HCT116 (cell line): ENCODE measurements around the gene SUGP2. TPM values are rescaled to one million over a fixed set of nuclear protein-coding genes. Genes with fewer than 3 reads are reported as not detected.

ENCODE experiments used
- ATAC-seq: fragments of 200-7000 bp; cut with Tn5 transposase; 2 replicates; pipeline ENCODE4 v1.9.1; 2020; ENCODE audit warnings: mild to moderate bottlenecking, moderate library complexity
- BruUV-seq: library from RNA; stranded (reverse); fragments of 400-500 nt; replicated peaks from 2 replicates; lab custom pipeline; 2021; lab: Mats Ljungman, UMichigan
- CTCF ChIA-PET: fragments of 300-600 bp; sonication (Branson Sonifier 250); formaldehyde crosslinking; loops from one replicate; lab custom pipeline; 2021; ENCODE audit warnings: antibody characterized with exemption; lab: Charles Lee
- POLR2A ChIA-PET: fragments of 300-600, 350-600 bp; sonication (Branson Sonifier 250); formaldehyde crosslinking; loops from one replicate; lab custom pipeline; 2021; ENCODE audit warnings: antibody characterized with exemption; lab: Charles Lee
- RAD21 ChIA-PET, 2 experiments: fragments of 300-600 bp; sonication (Branson Sonifier 250); formaldehyde crosslinking; loops; one replicate each; lab custom pipeline; 2023; ENCODE audit warnings: low total read pairs in 2 of 2; ENCODE audit not compliant: uncharacterized antibody in 2 of 2, unreplicated experiment in 2 of 2, low non-redundant PET in 1 of 2; lab: Charles Lee
- DNase-seq: peaks from one replicate; pipeline ENCODE4 v3.0.0-alpha.2; 2010; ENCODE audit warnings: low read depth, low spot score
- H2AFZ ChIP-seq: fragments of 200-600 bp; shearing (Covaris generic), sonication (generic); 2 replicates; pipeline ENCODE4 v1.6.1; 2017; ENCODE audit warnings: low read depth, mixed run types, mixed read lengths, antibody characterized with exemption, low read length; ENCODE audit not compliant: poor library complexity, severe bottlenecking
- H3K27ac ChIP-seq: 2 replicates; pipeline ENCODE4 v1.5.1; 2012; ENCODE audit warnings: low read depth, low read length
- H3K27me3 ChIP-seq: fragments of 200-600 bp; sonication (generic); 2 replicates; pipeline ENCODE4 v1.6.1; 2016; ENCODE audit warnings: mixed run types, low read length, mixed read lengths; ENCODE audit not compliant: insufficient read depth
- H3K36me3 ChIP-seq, 2 experiments: fragments of 200-500 bp in 1 of 2; fragments of 200-600 bp in 1 of 2; sonication (Bioruptor generic) in 1 of 2; sonication (generic) in 1 of 2; 2 replicates each; pipeline versions ENCODE4 v1.5.1 to v1.6.1; 2014 to 2016; ENCODE audit warnings: low read length in 2 of 2, inconsistent platforms in 1 of 2, mixed read lengths in 1 of 2, mixed run types in 1 of 2; ENCODE audit not compliant: insufficient read depth in 2 of 2, control insufficient read depth in 1 of 2
- H3K4me1 ChIP-seq, 2 experiments: fragments of 200-600 bp in 1 of 2; sonication (generic) in 1 of 2; 2 replicates each; pipeline versions ENCODE4 v1.5.1 to v1.6.1; 2012 to 2017; ENCODE audit warnings: low read length in 2 of 2, inconsistent platforms in 1 of 2, mild to moderate bottlenecking in 1 of 2, mixed read lengths in 1 of 2, mixed run types in 1 of 2, moderate library complexity in 1 of 2; ENCODE audit not compliant: insufficient read depth in 2 of 2, control insufficient read depth in 1 of 2
- H3K4me2 ChIP-seq: fragments of 200-600 bp; sonication (generic); 2 replicates; pipeline ENCODE4 v1.6.1; 2017; ENCODE audit warnings: mixed run types, low read length, mixed read lengths
- H3K4me3 ChIP-seq, 2 experiments: fragments of 200-600 bp in 1 of 2; sonication (generic) in 1 of 2; replicated peaks in 1 of 2; 2 replicates each; pipeline ENCODE4 v1.5.1; 2011 to 2016; ENCODE audit warnings: low read length in 2 of 2, control low read depth in 1 of 2, low read depth in 1 of 2, mild to moderate bottlenecking in 1 of 2, mixed read lengths in 1 of 2, mixed run types in 1 of 2
- H3K79me2 ChIP-seq: fragments of 200-600 bp; sonication (generic); 2 replicates; pipeline ENCODE4 v1.6.1; 2017; ENCODE audit warnings: mild to moderate bottlenecking, mixed run types, low read length, moderate library complexity, mixed read lengths; ENCODE audit not compliant: insufficient read depth
- H3K9ac ChIP-seq: fragments of 200-600 bp; sonication (generic); 2 replicates; pipeline ENCODE4 v1.6.1; 2016; ENCODE audit warnings: low read length, mixed read lengths
- H3K9me2 ChIP-seq: fragments of 200-600 bp; sonication (generic), shearing (Covaris generic); 2 replicates; pipeline ENCODE4 v1.6.1; 2017; ENCODE audit warnings: mixed run types, mild to moderate bottlenecking, moderate library complexity; ENCODE audit not compliant: insufficient read depth
- H3K9me3 ChIP-seq, 2 experiments: fragments of 200-500 bp in 1 of 2; fragments of 200-600 bp in 1 of 2; sonication (Bioruptor generic) in 1 of 2; sonication (generic) in 1 of 2; 2 replicates each; pipeline ENCODE4 v1.6.1; 2014 to 2017; ENCODE audit warnings: low read length in 2 of 2, mixed read lengths in 2 of 2, inconsistent platforms in 1 of 2, low read depth in 1 of 2, mild to moderate bottlenecking in 1 of 2, mixed run types in 1 of 2, moderate library complexity in 1 of 2; ENCODE audit not compliant: control insufficient read depth in 1 of 2, insufficient read depth in 1 of 2
- H4K20me1 ChIP-seq: fragments of 200-600 bp; sonication (generic), shearing (Covaris generic); 2 replicates; pipeline ENCODE4 v1.6.1; 2017; ENCODE audit warnings: mixed run types, mild to moderate bottlenecking, moderate library complexity; ENCODE audit not compliant: insufficient read depth
- ATF3 ChIP-seq: IDR thresholded peaks from 2 replicates; pipeline ENCODE4 v1.6.1; 2012
- CBX3 ChIP-seq: IDR thresholded peaks from 2 replicates; pipeline ENCODE4 v1.6.1; 2012; ENCODE audit warnings: low read depth
- CEBPB ChIP-seq: IDR thresholded peaks from 2 replicates; pipeline ENCODE4 v1.6.1; 2012; ENCODE audit warnings: low read depth
- EGR1 ChIP-seq: IDR thresholded peaks from 2 replicates; pipeline ENCODE4 v1.6.1; 2012; ENCODE audit warnings: low read depth
- ELF1 ChIP-seq: IDR thresholded peaks from 2 replicates; pipeline ENCODE4 v1.6.1; 2012; ENCODE audit warnings: low read depth, borderline replicate concordance
- EZH2phosphoT487 ChIP-seq: fragments of 200-600 bp; IDR thresholded peaks from 2 replicates; pipeline ENCODE4 v1.6.1; 2018; ENCODE audit warnings: antibody characterized with exemption, borderline replicate concordance
- FOSL1 ChIP-seq: IDR thresholded peaks from 2 replicates; pipeline ENCODE4 v1.6.1; 2012; ENCODE audit warnings: low read depth
- JUND ChIP-seq: IDR thresholded peaks from 2 replicates; pipeline ENCODE4 v1.6.1; 2012
- POLR2A ChIP-seq: IDR thresholded peaks from 2 replicates; pipeline ENCODE4 v1.7.0; 2011; ENCODE audit warnings: borderline replicate concordance; ENCODE audit not compliant: insufficient read depth, insufficient read length; ENCODE audit errors: extremely low read depth
- RAD21 ChIP-seq: IDR thresholded peaks from 2 replicates; pipeline ENCODE4 v1.6.1; 2012; ENCODE audit warnings: low read depth, mild to moderate bottlenecking
- SIN3A ChIP-seq: IDR thresholded peaks from 2 replicates; pipeline ENCODE4 v1.6.1; 2012; ENCODE audit warnings: low read depth
- SP1 ChIP-seq: IDR thresholded peaks from 2 replicates; pipeline ENCODE4 v1.6.1; 2012; ENCODE audit warnings: low read depth
- TCF7L2 ChIP-seq: IDR thresholded peaks from 2 replicates; pipeline ENCODE4 v1.7.0; 2011; ENCODE audit warnings: borderline replicate concordance, inconsistent platforms; ENCODE audit not compliant: insufficient read depth, insufficient read length; ENCODE audit errors: extremely low read depth
- YY1 ChIP-seq: IDR thresholded peaks from 2 replicates; pipeline ENCODE4 v1.6.1; 2011; ENCODE audit warnings: low read length, low read depth, moderate library complexity, mild to moderate bottlenecking; ENCODE audit not compliant: insufficient replicate concordance; ENCODE audit errors: extremely low read depth
- ZBTB33 ChIP-seq: IDR thresholded peaks from 2 replicates; pipeline ENCODE4 v1.6.1; 2011; ENCODE audit warnings: mild to moderate bottlenecking, low read length, moderate library complexity; ENCODE audit not compliant: insufficient replicate concordance; ENCODE audit errors: extremely low read depth
- ZFX ChIP-seq: fragments of 450-650 bp; IDR thresholded peaks from 2 replicates; pipeline ENCODE4 v1.6.1; 2017
- ZNF274 ChIP-seq: fragments of 200-500 bp; sonication (Bioruptor generic); IDR thresholded peaks from 2 replicates; pipeline ENCODE4 v1.6.1; 2014; ENCODE audit warnings: mild to moderate bottlenecking, low read depth, low read length, inconsistent platforms
- intact Hi-C: fragments of 100-400 bp; cut with micrococcal nuclease; formaldehyde crosslinking; loops from 2 replicates; pipeline ENCODE4 v1.10.0; 2022
- total RNA-seq: library from RNA; stranded (reverse); gene quantifications from one replicate; pipeline ENCODE4 v1.2.1, GENCODE V29; 2021; ENCODE audit not compliant: unreplicated experiment

Gene SUGP2
- total RNA-seq, 1 experiment from 2014 or later: 82.4 TPM

- TF ChIP-seq SIN3A: no peak
- TF ChIP-seq, all 23 proteins: peak for 0
Measured at GRCh38 chr19:19078801-19079200, 45.5 kb upstream of the SUGP2 start (continued).

GRCh38 chr19:19077103-19077502 lies 43.8 kb upstream of the SUGP2 start:
- ATAC-seq (no peak), DNase-seq (no peak)
- H3K79me2 ChIP-seq: no peaks in the 10 kb centered on the region
- BruUV-seq: no TSS peak
- CTCF ChIA-PET: no interaction called here
- H2AFZ ChIP-seq: no peak overlapping the region
- H3K9ac ChIP-seq: no peak overlapping the region
- no peak overlapping the region for H3K4me3 ChIP-seq
- TF ChIP-seq SP1 (no peak), SIN3A (no peak), EZH2phosphoT487 (no peak), CBX3 (no peak), EGR1 (no peak), ZNF274 (no peak), FOSL1 (no peak)
- no peak overlapping the region for H3K27ac ChIP-seq
- POLR2A ChIA-PET: no interaction called here
- H3K4me2 ChIP-seq: no peak overlapping the region
- RAD21 ChIA-PET: no interaction called here
- no peaks in the 10 kb centered on the region for H3K9me3 ChIP-seq
- no peaks in the 10 kb centered on the region for H3K9me2 ChIP-seq
- H4K20me1 ChIP-seq: no peaks in the 10 kb centered on the region
- H3K27me3 ChIP-seq: no peaks in the 10 kb centered on the region
- no peaks in the 10 kb centered on the region for H3K36me3 ChIP-seq
- H3K4me1 ChIP-seq: no peaks in the 10 kb centered on the region
- intact Hi-C loops: no loop called here

GRCh38 chr19:19076476-19076875 lies 43.2 kb upstream of the SUGP2 start:
- ChIA-PET RAD21 (no interaction called here), POLR2A (no interaction called here), CTCF (no interaction called here)
- no peak overlapping the region for H2AFZ ChIP-seq
- H3K27me3 ChIP-seq: no peaks in the 10 kb centered on the region
- DNase-seq: no peak
- H3K79me2 ChIP-seq: no peaks in the 10 kb centered on the region
- no peak for ATAC-seq
- no peaks in the 10 kb centered on the region for H4K20me1 ChIP-seq
- H3K27ac ChIP-seq: no peak overlapping the region
- no peaks in the 10 kb centered on the region for H3K9me3 ChIP-seq
- no peak overlapping the region for H3K4me3 ChIP-seq
- intact Hi-C loops: no loop called here
- no peaks in the 10 kb centered on the region for H3K36me3 ChIP-seq
- no TSS peak for BruUV-seq
- no peak overlapping the region for H3K4me2 ChIP-seq
- H3K4me1 ChIP-seq: no peaks in the 10 kb centered on the region
- H3K9me2 ChIP-seq: no peaks in the 10 kb centered on the region
- H3K9ac ChIP-seq: no peak overlapping the region
- no peak for TF ChIP-seq TCF7L2
- no peak for TF ChIP-seq ZBTB33
- no peak for TF ChIP-seq ZFX
- no peak for TF ChIP-seq JUND
- TF ChIP-seq YY1: no peak
- TF ChIP-seq SP1: no peak
- no peak for TF ChIP-seq POLR2A
- TF ChIP-seq CEBPB: no peak
- no peak for TF ChIP-seq ATF3
- TF ChIP-seq CBX3: no peak
- no peak for TF ChIP-seq RAD21
- TF ChIP-seq ELF1: no peak
